Kasumi-1 (cell line): ENCODE measurements around the gene C1QL3.

Source experiments
- DNase-seq, 2 experiments: peaks; one replicate each; lab custom pipeline; 2025; lab: John Stamatoyannopoulos, UW

The C1QL3 gene

GRCh38 chr10:16493884-16494536, 27.7 kb downstream of the C1QL3 start:
- DNase-seq: no peak

GRCh38 chr10:16491933-16492332, 29.7 kb downstream of the C1QL3 start:
- DNase-seq: no peak

GRCh38 chr10:16490511-16490910, 31.2 kb downstream of the C1QL3 start:
- no peak for DNase-seq

- no peak for DNase-seq
Measured at GRCh38 chr10:16483241-16483917, 38.3 kb downstream of the C1QL3 start.

GRCh38 chr10:16481052-16481728, 40.5 kb downstream of the C1QL3 start:
- no peak for DNase-seq

- DNase-seq: no peak
Measured at GRCh38 chr10:16478801-16479200, 42.9 kb downstream of the C1QL3 start.

- no peak for DNase-seq
Measured at GRCh38 chr10:16477757-16478156, 43.9 kb downstream of the C1QL3 start.

GRCh38 chr10:16472828-16473227, 48.9 kb downstream of the C1QL3 start:
- no peak for DNase-seq

GRCh38 chr10:16470747-16471146, 50.9 kb downstream of the C1QL3 start:
- DNase-seq: peak; percentile 49 to 58

GRCh38 chr10:16466001-16466400, 55.7 kb downstream of the C1QL3 start:
- DNase-seq: no peak
